Bronchial smooth muscle cell (primary cell): ENCODE data around the gene GPR25. TPM values are rescaled to one million over a fixed set of nuclear protein-coding genes. Genes with fewer than 3 reads are reported as not detected.

Experiments
- total RNA-seq: library from RNA; depleted of rRNA; stranded (reverse); fragments of >200 nt; gene quantifications from 2 replicates; pipeline ENCODE4 v1.2.1, GENCODE V29; 2014

The GPR25 gene
- total RNA-seq, result not detected in 2 replicates

GRCh38 chr1:200872446-200873115 lies at the start of gene GPR25:
GPR25 (plus strand) TSS chr1:200872981; CDS start chr1:200873038, 57 bp downstream.

GRCh38 chr1:200894712-200895442 lies 22.1 kb downstream of the GPR25 start, which contains the start of gene INAVA:
INAVA (plus strand) TSS chr1:200894900; CDS start chr1:200898401, 3,501 bp downstream.

Other genes with a start within 250 kb of the GPR25 start
- gene DDX59, start 203.1 kb upstream of the GPR25 start, total RNA-seq, result 14.8 and 15.4 TPM in 2 replicates
- 20.0 and 22.1 TPM in 2 replicates for gene CAMSAP2, start 134.1 kb upstream of the GPR25 start, total RNA-seq
- gene INAVA, start 21.9 kb downstream of the GPR25 start, total RNA-seq, result under 0.01 and 0.09 TPM in 2 replicates
- 0.09 TPM in 1 of 2 replicates, not detected in the other for gene KIF21B, start 150.7 kb downstream of the GPR25 start, total RNA-seq
- gene CACNA1S, start 239.4 kb downstream of the GPR25 start, total RNA-seq, result not detected in 2 replicates